Left hindlimb (tissue), 1 donor: ENCODE measurements around the gene PPP1R11.
"Not testable (repeated sequence)": the region's sequence is repeated elsewhere in the genome, so short reads cannot be mapped to it uniquely, and the experiment has no call there.

ENCODE experiments used
- DNase-seq: peaks from one replicate; pipeline ENCODE4 v3.0.0-alpha.2; 2018

The PPP1R11 gene

DNA sequence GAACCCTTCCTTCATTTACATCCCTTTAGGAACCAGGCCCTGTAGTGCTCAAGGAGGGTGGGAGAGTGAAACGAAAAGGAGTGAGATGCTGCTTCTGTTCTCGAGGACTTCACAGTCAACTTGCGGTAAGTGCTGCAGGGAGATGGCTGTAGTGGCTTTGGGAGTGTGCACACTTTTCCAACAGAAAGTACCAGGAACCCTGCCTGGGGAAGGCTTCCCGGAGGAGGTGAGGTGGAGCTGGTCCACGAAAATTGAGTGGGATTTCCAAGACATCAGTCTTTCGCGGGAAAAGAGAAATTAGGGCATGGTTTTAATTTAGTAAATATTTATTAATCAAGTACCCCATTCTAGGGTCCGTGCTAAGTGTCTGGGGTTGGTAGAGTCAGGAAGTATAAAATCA lies 33.2 kb downstream of the PPP1R11 start:
- no peak for DNase-seq

DNA sequence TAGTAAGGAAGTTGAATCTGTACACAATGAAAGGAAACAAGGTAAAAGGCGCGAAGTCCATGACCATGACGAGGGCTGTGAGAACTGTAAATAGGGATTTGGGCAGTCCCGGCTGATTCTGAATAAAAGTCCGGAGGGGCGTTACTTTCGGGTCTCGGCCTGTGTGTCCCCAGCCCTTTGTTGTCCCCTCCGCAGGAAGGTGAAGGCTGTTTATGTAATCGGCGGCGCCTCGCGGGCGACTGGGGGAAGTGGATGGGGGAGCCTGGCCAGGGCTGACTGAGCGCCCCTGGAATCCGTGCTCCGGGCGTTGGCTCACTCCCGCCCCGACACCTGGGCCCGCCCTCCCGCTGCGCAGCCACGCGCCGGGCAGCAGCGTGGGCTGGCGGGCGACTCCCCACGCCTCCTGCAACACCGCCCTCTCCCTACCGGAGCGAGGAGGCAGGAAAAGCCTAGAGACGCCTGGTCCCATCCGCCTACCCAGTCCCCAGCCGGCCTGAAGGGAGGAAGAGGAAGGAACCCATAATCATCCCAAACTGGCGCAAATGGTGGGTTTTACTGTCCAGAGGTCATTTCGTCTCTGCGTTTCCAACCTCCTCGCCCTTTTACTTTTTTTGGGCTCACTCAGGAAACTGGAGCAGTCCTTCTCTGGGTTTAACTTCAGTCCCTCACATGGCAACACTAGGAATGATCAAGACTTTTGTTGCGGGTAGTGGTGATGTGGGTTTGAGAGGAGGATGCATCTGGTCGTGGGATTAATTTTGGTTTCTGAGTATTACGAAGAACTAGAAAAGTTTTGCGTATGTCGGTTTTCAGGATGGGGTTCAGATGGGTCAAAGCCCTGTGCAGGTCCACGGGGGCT lies 33.8 kb downstream of the PPP1R11 start:
- DNase-seq, result no peak

DNA sequence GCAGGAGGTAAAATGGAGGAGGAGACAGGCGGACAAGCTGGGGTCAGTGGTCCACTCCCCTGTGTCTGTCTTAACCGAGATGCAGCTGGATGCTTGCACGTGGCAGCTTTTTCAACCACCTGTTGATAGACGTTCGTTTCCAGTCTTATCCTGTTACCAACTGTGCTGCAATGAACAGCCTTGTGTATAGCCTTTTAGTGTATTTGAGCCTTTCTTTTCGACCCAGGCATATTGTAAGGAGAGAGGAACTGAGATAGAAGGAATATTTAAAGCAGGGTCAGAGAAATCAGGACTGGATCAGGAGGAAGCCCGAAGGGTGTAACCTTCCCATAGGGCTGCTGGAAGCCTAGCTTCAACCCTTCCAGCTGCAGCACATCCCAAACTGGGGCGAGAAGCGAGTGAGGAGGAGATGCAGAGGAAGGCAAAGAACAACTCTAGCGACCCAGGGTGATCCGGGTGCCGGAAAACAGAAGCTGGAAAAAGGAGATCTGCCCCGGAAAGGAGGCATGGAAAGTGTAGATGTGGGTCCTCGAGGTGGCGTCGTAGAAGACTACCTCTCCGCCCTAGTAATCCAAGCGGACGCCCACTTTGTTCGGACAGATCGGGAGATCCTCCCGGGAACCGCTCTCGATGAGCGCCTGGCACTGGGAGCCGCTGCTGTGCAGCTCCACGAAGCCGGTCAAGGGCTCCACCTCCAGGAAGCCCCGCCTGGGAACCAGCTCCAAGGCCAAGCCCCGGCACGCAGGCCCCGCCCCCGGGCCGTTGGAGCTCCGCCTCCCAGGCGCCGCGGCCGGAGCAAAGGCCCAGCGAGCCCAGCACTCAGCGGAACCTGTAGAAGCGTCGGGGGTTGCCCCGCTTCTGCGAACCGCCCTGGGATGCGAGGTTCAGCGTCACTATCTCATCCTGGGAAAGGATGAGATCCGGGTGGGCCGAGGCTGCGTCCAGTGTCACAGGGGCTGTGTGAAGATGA lies 34.7 kb downstream of the PPP1R11 start:
- peak; percentile 85 for DNase-seq

DNA sequence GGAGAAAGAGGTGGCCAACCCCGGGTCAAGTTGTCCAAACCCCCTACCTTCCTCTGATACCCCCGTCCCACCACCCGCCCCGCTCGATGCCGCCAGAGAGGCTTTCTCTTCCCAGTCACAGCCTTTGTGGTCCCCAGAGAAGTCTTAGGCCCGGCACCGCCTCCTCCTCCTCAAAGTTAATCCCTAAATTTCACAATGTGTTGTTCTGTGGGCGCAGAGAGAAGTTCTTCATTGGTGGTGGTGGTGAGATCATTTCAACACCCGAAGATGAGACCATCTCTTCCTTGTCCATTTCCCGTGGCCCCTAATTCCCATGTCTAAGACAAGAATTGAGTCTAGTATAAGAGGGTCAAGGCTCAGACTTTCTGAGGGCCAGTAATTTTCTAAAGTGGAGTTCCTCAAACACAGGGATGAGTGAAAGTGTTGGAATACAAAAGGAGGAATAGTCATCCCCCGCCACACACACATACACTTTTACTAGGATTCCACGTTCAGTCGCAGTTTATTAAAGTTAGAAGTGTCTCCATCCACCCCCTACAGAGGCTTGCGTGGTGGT lies 35.5 kb downstream of the PPP1R11 start:
- DNase-seq, result no peak

DNA sequence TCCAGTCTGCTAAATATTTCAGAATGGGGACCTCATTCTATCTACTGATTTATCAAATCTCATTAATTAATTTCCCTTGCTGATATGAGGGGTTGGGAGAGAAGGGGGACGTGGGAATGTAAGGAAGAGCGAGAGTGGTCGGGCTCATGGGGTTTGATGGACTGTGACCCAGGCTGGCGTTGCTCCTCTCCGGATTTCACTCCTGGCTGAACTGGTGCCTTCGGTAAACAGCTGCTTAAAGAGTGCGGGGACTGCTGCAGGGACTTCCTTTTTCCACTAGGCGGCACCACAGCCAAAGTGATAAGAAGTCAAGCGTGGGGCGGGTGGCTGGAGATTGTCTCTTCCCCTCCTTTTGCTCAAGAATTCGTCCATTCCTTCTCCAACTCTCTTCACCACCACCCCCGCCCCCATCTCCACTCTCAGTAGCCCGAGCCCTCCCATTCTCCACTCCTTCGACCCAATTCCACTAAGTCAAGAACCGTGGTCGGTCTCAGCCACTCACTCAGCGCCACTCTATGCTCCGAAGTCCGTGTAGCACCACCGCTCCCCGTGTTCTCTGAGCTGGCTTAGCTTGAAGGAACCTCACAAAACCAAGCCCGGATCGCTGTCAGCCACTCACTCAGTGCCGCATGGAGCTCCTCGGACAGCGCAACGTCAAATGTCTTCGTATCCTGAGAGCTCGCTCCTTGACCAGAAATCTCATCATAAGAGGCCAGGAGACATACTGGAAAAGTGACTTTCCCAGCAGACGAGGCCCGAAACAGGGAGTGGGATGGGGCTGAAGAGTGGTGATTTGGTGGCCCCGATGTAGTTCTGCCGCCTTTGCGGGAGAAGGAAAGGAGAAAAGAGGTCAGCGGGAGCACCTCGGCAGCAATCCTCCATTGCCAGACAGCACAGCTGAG lies 36.2 kb downstream of the PPP1R11 start:
- DNase-seq, result peak; percentile 81

DNA sequence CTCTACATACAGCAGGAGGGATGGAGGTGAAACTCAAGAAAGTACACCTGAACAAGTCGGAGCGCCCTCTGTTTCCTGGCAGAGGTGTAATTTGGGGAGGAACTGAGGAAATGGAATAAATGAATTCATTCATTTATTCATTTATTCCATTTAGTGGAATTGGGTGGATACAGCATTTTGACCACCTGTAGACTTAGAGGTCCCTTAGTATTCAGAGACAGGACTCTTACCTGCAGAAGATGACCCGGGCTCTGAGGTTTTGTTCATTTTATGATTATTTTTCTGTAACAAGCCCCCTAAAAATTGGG lies 36.8 kb downstream of the PPP1R11 start:
- DNase-seq, result no peak

DNA sequence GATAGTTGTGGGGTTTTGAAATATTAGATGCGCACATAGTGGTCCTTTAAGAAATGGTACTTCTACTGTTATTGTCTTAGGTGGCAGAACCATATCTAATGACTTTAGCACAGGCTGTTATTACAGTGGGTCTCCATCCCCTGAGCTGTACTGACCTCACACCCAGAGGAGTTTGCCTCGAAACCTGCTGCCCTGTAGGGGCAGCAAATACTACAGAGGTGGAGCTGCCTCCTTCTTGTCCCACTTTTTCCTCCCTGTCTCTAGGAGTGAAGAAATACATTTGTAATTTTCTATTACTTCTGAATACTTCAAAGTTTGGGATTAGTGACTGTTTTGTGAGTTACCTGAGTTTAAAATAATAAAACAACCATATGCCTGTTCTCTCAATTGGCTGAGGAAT lies 37.7 kb downstream of the PPP1R11 start:
- DNase-seq, result no peak

DNA sequence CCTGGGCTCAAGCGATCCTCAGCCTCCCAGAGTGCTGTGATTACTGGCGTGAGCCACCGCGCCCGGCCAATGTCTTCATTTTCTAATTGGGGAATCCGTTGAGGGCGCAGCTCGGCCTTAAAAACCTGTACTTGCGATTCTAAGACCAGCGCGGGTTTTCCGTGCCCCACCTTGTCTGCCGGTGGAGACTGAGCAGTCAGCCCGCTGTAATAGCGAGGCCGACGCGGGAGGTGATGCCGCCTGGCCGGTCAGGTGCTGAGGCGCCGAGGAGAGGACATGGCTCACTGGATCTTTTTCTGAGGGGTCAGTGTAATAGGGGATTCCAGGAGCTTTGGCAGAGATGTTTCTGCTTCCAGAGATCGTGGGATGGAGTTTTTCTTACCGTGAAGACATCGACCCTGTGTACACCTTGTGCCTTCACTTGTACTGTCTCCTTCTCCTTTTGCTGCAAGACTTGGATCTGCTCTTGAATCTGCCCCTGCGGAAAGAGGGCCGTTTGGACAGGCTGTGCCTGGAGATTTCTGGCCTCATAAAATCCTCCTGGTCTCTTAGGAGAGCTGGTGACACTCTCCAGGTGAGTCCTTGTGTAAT lies 44.4 kb downstream of the PPP1R11 start:
- DNase-seq, result no peak

DNA sequence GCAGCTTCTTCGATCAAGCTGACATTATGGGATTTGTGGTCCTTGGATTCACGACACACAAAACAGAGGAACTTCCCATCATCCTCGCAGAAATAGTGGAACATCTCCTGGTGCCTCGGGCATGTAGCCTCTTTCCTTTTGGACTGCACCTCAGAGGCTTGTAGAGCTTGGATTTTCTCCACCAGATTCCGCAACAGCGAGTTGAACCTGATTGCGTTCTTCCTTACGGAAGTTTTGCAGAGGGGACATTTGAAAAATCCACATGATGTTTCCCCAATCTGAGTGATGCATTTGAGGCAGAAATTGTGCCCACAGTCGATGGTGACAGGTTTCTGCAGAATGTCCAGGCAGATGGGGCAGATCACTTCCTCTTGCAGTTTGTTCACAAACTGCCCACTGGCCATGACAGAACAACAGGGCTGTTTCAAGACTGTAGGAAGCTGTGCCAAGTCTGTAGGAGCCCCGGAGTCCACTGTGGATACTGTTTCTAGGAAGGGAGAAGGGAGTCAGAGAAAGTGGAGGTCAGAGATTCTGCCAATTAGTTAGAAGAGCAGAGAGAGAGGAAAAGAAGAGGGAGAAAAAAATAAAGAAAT lies 45.5 kb downstream of the PPP1R11 start:
- no peak for DNase-seq

DNA sequence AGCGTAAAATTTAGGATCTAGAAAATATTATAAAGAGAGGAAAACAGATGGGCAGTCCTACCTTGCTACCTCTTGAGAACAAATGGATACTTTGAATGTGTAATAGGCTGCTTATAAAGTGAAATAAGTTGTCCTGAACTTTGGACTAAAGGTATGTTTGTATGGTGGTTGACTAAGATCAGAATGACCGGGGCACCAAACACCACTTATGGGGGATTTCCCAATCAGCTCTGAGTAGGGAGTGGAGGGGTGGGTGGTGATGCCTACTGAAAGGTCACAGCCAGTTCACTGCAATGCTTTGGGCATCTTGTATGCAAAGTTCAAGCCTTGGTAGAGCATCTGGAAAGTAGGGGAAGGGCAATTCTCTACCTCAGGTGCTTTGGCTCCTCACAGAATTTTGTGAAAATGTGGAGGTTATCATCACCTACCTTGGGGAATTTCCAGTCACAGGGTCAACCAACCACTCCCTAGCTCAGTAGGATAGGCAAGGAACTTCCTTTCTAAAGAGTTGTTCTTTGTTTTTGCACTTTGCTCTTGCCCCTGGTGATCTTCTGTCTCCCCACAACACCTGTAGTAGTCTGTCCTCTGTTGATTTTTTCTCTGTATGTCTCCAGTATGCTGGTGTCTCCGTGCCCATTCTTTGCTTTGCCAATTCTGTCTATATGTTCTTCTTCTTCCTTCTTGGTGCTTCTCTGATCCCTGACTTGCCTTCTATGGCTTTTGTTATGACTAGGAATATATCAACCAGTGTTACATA lies 46.2 kb downstream of the PPP1R11 start, which contains the start of gene TRIM31:
Gene TRIM31, minus strand, starts transcription at position 88 of the 757 bp plus-strand sequence. CDS start 285 bp downstream, outside the sequence.
- no peak for DNase-seq

DNA sequence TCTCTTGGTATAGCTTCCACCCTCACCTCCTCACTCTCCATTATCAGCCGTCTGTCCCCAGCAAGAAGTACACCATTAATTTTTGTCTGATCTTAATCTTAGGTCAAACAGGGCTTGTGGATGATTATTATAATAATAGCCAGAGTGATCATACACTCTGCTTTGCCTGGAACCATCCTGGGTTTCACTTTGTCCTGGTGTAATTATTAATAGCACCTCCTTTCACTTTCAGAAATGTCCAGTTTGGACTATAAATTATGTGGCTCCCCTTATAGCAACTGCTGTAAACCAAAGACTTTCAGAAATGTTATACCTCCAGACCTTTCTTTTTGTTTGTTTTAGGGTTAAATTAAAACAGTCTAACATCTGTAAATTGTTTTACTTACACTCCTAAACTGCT lies 46.8 kb downstream of the PPP1R11 start:
- no peak for DNase-seq

DNA sequence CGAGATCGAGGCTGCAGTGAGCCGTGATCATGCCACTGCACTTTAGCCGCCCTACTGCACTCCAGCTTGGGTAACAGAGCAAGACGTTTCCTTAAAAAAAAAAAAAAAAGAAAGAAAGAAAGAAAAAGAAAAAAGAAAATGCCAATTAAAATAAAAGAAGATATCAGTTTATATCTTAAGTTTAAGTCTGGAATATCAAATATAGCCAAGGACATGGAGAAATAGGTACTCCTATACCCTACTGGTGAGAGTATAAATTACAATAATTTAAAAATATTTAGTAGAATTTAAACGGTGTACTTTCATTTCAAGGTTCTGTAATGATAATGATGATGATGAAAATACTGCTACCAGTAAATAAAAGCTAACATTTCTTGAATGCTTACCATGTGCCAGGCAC lies 49.7 kb downstream of the PPP1R11 start:
- no peak for DNase-seq

DNA sequence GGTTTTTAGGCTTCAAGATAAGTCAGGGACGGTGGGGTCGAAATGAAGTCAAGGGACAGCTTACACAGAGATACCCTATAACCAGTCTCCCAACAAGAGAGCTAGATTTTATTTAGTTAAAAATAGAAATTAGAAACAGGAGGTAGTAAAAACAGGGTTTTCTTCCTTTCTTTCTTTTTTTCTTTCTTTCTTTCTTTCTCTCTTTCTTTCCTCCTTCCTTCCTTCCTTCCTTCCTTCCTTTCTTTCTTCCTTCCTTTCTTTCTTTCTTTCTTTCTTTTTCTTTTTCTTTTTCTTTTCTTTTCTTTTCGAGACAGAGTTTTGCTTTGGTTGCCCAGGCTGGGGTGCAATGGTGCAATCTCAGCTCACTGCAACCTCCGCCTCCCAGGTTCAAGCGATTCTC lies 51.7 kb downstream of the PPP1R11 start:
- DNase-seq, result not testable (repeated sequence)
